Daoy (cell line): ENCODE results near the gene ZNF277. TPM values are rescaled to one million over a fixed set of nuclear protein-coding genes. Genes with fewer than 3 reads are reported as not detected.
A peak's percentile ranks its signal among the peaks of the same experiment; 100 is the strongest.

Experiments used
- DNase-seq: peaks from one replicate; pipeline ENCODE4 v3.0.0-alpha.2; 2015; ENCODE audit warnings: low read depth
- total RNA-seq: library from RNA; depleted of rRNA; stranded (reverse); fragments of >200 nt; shearing (Covaris generic); gene quantifications from 2 replicates; pipeline ENCODE4 v1.2.3, GENCODE V29; 2014

Gene ZNF277
- total RNA-seq, 1 experiment from 2014 or later: 40.4 TPM

GRCh38 chr7:112347088-112347487 is 140.6 kb downstream of the ZNF277 start:
- DNase-seq: no peak

DNA sequence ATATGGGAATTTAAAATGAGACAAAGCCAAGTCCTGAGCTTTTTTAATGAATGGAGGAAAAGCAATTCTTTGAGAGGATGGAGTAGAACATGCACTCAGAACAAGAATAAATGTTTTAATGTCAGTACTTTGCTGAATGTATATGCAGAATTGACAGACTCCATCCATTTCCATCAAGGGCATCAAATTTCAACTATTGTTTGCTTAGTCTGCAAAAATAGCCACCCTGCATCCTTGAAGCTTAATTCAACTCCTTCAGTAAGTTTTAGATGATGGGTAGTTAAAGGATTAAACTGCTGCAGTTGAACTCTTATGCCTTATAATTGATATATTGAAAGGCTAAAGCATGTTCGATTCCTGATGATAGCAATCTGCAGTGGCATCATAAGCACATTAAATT is 144.1 kb downstream of the ZNF277 start:
- no peak for DNase-seq

DNA sequence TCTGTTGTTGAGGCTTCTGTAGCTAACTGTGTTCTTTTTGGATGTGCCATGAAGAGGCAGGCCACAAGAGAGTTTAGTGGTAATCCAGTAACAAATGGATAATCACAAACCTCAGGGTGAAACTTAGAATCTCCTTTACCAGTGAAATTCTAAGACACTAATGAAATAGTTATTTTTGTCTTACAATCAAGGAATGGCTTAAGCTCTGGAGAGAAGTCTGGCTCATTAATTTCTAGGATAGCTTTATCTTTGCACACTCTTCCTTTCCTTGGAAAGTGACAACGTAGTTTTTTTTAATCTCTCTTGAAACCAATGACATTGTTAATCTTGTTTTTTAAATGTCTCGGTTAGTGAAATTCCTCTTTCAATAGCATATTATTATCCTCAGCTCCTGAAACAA is 150.1 kb downstream of the ZNF277 start:
- no peak for DNase-seq

DNA sequence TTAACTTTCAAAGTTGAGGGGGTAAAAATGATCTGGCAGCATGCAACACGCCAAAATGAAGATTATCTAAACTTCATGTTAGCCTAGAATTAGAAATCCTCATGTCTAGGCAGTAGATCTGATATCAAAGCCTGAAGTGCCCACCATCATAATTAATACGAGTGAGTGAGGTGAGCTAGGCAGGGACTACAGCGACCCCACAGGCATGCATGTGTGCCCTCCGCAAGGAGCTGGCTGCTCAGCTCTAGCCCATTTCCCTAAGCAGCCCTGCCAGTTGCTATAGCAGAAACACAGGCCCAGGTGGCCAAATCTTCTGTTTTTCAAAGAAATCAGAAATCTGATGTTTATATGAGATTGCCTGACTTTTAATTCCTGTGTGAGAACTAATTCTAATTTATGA is 150.6 kb downstream of the ZNF277 start:
- no peak for DNase-seq

DNA sequence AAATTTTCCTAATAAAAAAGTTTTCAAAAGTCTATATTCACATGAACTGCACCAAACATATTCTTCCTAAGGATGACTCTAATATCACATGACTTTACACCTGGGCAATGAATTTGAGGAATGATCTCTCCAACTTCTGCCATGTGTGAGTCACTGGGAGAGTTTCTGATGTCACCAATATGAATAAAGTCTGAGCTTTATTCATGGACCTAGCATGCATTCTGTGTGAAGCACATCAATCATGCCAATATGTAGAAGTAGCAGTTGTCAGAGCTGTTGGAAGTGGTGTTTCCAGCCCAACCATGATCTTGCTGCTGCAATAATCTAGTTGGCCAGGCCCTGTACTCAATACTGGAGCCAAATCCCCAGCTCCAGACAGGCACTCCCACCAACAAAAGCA is 152.0 kb downstream of the ZNF277 start:
- no peak for DNase-seq

DNA sequence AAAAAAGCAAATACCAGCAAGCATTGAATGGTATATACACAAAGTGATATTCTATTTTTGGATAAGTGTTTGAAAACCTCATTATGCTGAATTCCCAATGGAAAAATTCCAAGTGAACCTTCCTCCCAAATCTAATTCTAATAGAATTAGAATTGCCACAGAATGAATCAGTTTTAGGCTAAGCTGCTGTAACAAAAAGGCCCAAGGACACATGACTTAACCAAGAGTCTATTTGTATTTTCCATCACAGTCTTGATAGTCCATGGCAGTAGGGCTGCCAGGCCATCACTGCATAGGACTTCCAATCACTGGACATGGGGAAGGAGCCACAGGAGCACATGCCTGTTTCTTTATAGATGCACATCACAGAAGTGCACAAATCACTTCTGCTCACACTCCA is 152.6 kb downstream of the ZNF277 start:
- DNase-seq: no peak

- DNase-seq: no peak
These were observed 154.2 kb downstream of the ZNF277 start for GRCh38 chr7:112360681-112361080.

- DNase-seq: no peak
These were observed 154.7 kb downstream of the ZNF277 start for GRCh38 chr7:112361154-112361553.

DNA sequence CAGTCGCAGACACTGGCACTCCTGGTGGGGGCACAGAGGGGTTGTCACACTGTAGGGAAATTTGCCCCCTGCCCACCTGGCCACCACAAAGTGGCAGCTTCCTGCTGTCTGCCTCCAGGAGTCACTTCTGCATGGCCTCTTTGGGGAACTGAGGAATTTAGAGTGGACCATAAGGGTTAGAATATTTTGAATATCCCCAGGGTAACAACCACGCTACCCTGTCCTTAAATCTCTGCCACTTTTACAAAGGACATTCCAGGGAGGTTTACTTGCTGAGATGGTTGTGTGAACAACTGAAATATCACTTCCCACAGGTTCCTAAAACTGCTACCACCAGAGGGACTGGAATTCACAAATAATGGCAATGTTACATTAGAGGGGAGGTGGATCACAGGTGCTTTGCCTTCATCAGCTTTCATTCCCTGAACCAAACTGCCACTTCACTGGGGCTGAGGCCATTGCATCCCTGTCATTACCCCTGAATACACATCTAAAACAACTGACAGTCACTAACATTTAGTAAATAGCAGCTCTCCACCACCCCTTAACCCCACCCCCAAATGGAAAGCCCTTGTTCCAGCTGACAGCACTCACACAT is 155.7 kb downstream of the ZNF277 start:
- DNase-seq: no peak

DNA sequence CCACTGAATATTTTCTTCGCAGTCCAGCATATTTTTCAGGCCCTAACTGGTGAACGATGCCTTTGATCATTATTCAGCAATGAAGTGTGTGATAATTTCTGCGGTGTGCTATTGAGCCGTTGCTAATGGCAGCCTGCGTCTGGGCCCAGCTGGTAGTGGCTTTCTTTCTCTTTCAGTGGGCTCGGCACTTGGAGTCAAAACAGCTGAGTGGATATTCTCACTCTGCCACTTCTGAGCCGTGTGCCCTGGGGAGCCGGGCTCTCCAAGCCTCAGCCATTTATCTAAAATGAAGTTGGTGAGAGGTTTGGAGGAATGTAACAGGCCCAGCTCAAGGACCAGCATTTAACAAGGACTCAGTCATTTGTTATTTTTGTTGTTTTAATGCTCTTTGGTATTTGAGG is 156.2 kb downstream of the ZNF277 start:
- no peak for DNase-seq

- DNase-seq: no peak
These were observed 157.9 kb downstream of the ZNF277 start for GRCh38 chr7:112364388-112364787.

DNA sequence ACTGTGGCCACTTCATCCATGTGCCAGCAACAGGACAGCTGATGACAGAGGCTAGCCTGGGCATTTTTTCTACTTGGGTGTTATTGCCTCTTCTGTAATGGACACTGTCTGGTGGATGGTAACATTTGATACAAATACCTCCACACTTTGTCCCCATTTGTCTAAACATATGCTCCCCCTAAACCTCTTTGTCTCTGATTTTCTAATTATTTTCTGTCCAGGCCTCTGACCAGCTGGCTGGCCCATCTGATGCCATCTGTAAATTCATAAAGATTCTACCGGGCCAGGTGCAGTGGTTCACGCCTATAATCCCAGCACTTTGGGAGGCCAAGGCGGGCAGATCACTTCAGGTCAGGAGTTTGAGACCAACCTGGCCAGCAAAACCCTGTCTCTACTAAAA is 159.1 kb downstream of the ZNF277 start:
- no peak for DNase-seq

DNA sequence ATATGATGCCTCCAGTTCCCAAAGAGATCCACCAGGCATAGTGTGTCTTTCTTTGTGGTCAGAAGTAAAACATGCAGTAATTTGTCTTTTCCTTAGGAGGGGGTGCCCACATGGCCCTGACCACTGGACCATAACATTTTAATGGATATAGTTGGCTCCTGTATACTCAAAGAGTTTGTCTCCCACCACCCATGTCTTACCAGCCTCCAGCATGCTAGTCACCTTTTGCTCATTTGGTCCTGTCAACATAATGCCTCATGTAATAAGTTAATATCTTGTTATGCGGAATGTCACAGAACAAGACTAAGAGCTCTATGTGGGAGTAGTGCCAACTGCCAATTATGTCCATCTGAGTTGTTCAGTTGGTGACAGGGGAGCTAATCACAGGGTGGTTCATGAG is 160.4 kb downstream of the ZNF277 start:
- DNase-seq: no peak

- no peak for DNase-seq
These were observed 163.9 kb downstream of the ZNF277 start for GRCh38 chr7:112370436-112370835.

- DNase-seq: no peak
These were observed 165.2 kb downstream of the ZNF277 start for GRCh38 chr7:112371701-112372100.

DNA sequence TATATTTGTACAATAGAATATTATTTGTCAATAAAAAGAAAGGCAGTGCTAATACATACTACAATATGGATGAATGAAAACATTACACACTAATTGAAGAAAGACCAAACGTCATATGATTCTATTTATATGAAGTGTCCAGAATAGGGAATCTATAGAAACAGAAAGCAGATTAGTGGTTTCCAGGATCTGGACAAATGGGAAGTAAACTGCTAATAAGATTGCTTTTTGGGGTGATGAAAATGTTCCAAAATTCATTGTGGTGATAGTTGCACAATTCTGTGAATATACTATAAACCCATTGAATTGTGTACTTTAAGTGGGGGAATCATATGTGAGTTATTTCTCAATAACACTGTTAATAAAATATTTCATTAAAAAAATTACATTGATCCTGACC is 165.6 kb downstream of the ZNF277 start:
- DNase-seq: no peak

- no peak for DNase-seq
These were observed 171.1 kb downstream of the ZNF277 start for GRCh38 chr7:112377593-112377992.

DNA sequence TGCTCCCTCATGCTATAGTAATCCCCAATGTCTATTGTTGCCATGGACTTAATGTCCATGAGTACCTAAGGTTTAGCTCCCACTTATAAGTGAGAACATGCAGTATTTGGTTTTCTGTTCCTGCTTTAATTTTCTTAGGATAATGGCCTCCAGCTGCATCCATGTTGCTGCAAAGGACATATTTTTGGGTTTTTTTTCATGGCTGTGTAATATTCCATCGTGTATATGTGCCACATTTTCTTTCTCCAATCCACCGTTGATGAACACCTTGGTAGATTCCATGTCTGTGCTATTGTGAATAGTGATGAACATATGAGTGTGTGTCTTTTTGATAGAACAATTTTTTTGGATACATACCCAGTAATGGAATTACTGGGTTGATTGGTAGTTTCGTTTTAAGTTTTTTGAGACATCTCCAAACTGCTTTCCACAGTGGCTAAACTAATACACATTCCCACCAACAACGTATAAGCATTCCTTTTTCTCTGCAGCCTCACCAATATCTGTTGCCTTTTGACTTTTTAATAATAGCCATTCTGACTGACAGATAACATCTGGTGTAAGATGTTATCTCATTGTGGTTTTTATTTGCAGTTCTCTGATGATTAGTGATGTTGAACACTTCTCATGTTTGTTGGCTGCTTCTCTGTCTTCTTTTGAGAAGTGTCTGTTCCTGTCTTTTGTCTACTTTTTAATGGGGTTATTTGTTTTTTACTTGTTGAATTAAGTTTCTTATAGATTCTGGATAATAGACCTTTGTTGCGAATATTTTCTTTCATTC is 175.0 kb downstream of the ZNF277 start:
- DNase-seq: no peak

- peak; percentile 19 for DNase-seq
These were observed 177.3 kb downstream of the ZNF277 start for GRCh38 chr7:112383671-112384417.

DNA sequence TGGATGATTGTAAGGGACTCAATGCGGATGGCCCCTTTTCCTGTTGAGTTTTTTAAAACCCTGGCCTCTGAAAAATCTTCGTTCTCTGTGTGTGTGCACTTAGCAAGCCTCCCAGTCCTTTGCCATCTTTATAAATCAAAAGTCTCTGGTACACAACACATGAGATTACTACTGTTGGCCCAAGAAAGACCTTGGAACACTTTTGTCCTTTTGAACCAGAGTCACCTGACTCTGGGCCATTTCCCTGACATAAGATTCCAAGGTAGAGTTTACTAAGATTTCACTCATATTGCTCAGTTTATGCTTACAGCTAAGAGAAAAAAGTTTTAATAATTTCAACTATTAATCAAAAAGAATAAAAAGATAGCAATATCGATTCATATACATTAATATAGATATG is 179.0 kb downstream of the ZNF277 start:
- DNase-seq: no peak

GRCh38 chr7:112386619-112387018 is 180.1 kb downstream of the ZNF277 start:
- DNase-seq: no peak

DNA sequence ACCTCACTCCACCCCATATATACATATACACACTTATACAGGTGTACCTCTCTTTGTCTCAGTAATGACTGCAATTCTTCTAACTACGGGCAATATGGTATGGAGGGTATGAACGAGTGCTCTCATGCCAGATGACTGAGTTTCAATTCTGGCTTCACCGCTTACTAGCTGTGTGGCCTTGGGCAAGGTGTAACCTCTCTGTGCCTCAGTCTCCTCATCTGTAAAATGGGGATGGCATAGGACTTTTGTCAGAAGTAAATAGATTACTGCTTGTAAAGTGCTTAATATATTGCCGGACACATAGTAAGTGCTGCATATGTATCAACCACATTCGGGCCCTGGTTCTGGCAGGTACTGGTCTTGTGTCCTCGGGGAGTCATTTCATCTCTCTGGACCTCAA is 183.7 kb downstream of the ZNF277 start:
- no peak for DNase-seq
